RWPE2 (cell line): Measurements from ENCODE around the gene SNAP91.

ENCODE experiments used
- ATAC-seq: fragments of 200-7000 bp; cut with Tn5 transposase; 3 replicates; pipeline ENCODE4 v1.9.1; 2021; ENCODE audit warnings: low read depth
- DNase-seq: peaks from one replicate; pipeline ENCODE4 v3.0.0-alpha.2; 2020; ENCODE audit warnings: low spot score
- H3K27ac ChIP-seq: fragments of 450-650 bp; 2 replicates; pipeline ENCODE4 v1.5.1; 2017; ENCODE audit warnings: mild to moderate bottlenecking; ENCODE audit not compliant: poor library complexity, severe bottlenecking
- H3K27me3 ChIP-seq: fragments of 250-450 bp; sonication (Bioruptor Pico); 2 replicates; pipeline ENCODE4 v1.5.1; 2021; ENCODE audit warnings: mild to moderate bottlenecking, moderate library complexity; ENCODE audit not compliant: insufficient read depth, poor library complexity, severe bottlenecking
- H3K36me3 ChIP-seq: fragments of 250-450 bp; sonication (Bioruptor Pico); 2 replicates; pipeline ENCODE4 v1.5.1; 2020; ENCODE audit warnings: low read depth, mild to moderate bottlenecking, moderate library complexity
- H3K4me1 ChIP-seq: fragments of 250-450 bp; sonication (Bioruptor Pico); 2 replicates; pipeline ENCODE4 v1.5.1; 2021; ENCODE audit warnings: mild to moderate bottlenecking, moderate library complexity; ENCODE audit not compliant: insufficient read depth, poor library complexity, severe bottlenecking
- H3K4me3 ChIP-seq: fragments of 250-450 bp; sonication (Bioruptor Pico); 2 replicates; pipeline ENCODE4 v1.5.1; 2021; ENCODE audit warnings: mild to moderate bottlenecking, moderate library complexity; ENCODE audit not compliant: severe bottlenecking
- H3K9me3 ChIP-seq: fragments of 250-450 bp; sonication (Bioruptor Pico); 2 replicates; pipeline ENCODE4 v1.5.1; 2021; ENCODE audit warnings: mild to moderate bottlenecking, moderate library complexity; ENCODE audit not compliant: severe bottlenecking
- TF ChIP-seq, protein P1 (sequence below): fragments of 450-650 bp; IDR thresholded peaks from one replicate; pipeline ENCODE4 v1.5.1; 2017; ENCODE audit warnings: mild to moderate bottlenecking, moderate library complexity; ENCODE audit not compliant: poor library complexity, severe bottlenecking

Gene SNAP91

DNA sequence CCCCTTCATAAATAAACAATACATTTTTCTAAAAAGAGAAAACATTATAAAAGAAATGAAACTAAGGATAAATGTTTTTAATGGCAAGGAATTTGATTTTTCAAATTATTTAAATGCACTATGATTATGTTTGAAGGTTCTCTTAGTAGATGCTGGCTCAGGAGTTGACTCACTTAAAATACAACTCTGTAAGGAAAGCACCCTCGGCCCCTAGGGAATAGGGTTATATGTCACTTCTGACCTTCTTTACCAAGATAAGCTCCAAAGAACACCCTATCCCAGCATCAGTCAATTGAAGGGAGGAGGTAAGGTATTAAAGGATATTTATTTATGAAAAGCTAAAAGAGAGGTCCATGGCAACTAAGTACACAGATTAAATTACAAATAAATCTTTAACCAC is 6.8 kb downstream of the SNAP91 start:
- H3K27ac ChIP-seq, result no peak overlapping the region
- TF ChIP-seq, protein P1, sequence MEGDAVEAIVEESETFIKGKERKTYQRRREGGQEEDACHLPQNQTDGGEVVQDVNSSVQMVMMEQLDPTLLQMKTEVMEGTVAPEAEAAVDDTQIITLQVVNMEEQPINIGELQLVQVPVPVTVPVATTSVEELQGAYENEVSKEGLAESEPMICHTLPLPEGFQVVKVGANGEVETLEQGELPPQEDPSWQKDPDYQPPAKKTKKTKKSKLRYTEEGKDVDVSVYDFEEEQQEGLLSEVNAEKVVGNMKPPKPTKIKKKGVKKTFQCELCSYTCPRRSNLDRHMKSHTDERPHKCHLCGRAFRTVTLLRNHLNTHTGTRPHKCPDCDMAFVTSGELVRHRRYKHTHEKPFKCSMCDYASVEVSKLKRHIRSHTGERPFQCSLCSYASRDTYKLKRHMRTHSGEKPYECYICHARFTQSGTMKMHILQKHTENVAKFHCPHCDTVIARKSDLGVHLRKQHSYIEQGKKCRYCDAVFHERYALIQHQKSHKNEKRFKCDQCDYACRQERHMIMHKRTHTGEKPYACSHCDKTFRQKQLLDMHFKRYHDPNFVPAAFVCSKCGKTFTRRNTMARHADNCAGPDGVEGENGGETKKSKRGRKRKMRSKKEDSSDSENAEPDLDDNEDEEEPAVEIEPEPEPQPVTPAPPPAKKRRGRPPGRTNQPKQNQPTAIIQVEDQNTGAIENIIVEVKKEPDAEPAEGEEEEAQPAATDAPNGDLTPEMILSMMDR, result no peak
- DNase-seq, result no peak
- peaks cover 2% of the 10 kb centered on the region for H3K9me3 ChIP-seq
- peaks cover 38% of the 10 kb centered on the region for H3K27me3 ChIP-seq
- no peaks in the 10 kb centered on the region for H3K36me3 ChIP-seq
- no peak for ATAC-seq
- H3K4me1 ChIP-seq, result no peaks in the 10 kb centered on the region
- H3K4me3 ChIP-seq, result no peak overlapping the region

DNA sequence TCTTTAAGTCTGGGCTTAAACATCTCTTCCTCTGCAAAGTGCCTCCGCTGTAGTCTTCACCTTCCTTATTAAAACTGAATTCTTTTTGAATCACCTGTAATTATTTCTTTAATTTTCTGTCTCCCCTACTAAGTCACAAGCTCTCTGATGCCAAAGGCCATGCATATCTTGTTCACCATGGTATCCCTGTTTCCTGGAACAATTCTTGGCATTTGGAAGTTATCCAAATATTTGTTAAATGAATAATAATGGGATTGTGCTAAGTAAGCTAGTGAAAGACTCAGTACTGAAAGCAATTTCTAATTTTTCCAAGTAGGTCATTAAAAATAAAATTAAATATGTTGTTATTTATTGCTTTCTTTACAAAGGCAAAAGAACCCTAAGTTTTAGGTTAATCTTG is 12.2 kb downstream of the SNAP91 start:
- DNase-seq (no peak), ATAC-seq (peak; percentile 79)
- no peak overlapping the region for H3K4me3 ChIP-seq
- peaks cover 13% of the 10 kb centered on the region for H3K27me3 ChIP-seq
- TF ChIP-seq, protein P1, result no peak
- no peak overlapping the region for H3K27ac ChIP-seq
- H3K36me3 ChIP-seq, result no peaks in the 10 kb centered on the region
- peaks cover 3% of the 10 kb centered on the region for H3K4me1 ChIP-seq
- no peaks in the 10 kb centered on the region for H3K9me3 ChIP-seq

DNA sequence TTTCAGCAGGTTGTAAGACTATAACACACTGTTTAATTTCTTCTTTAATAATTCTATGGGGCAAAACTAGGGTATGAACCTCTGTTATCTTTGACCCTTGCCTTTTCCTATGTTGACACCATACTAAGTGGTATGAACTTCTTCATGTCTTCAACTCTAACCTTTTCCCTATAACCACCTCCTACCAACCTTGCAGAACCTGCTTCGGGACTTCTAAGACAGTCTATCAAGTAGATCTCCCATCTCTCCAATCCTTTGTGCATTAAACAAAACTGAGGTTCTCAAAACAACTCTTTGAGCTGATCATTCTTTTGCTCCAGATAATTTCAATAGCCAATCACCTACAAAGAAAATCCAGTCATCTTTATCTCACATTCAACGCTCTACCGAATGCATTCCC is 23.4 kb downstream of the SNAP91 start:
- Histone ChIP-seq H3K27me3 (no peaks in the 10 kb centered on the region), H3K4me3 (no peak overlapping the region), H3K36me3 (no peaks in the 10 kb centered on the region), H3K27ac (no peak overlapping the region), H3K9me3 (no peaks in the 10 kb centered on the region), H3K4me1 (no peaks in the 10 kb centered on the region)
- TF ChIP-seq, protein P1, result no peak
- ATAC-seq (no peak), DNase-seq (no peak)

DNA sequence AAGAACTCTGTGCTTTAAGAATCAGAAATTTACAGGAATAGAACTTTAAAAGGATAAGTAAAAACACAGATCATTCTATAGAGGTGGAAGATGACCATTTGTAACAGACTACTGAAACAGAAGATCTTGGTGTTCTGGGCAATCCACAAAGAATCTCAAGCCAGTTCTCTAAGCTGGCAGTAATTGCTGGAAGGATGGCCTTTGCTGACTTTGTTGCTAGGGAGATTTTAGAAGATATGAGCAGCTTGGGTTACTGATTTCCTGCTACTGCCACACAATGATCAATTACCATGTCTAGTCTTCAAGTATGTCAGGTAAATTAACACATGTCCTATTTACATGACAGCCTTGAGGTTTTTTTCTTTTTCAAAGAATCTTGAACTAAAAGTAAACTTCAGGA is 31.1 kb downstream of the SNAP91 start:
- TF ChIP-seq, protein P1, result no peak
- Histone ChIP-seq H3K4me3 (no peak overlapping the region), H3K36me3 (no peaks in the 10 kb centered on the region), H3K27ac (no peak overlapping the region), H3K4me1 (no peaks in the 10 kb centered on the region), H3K27me3 (peaks cover 6% of the 10 kb centered on the region), H3K9me3 (no peaks in the 10 kb centered on the region)
- ATAC-seq, result no peak
- no peak for DNase-seq

DNA sequence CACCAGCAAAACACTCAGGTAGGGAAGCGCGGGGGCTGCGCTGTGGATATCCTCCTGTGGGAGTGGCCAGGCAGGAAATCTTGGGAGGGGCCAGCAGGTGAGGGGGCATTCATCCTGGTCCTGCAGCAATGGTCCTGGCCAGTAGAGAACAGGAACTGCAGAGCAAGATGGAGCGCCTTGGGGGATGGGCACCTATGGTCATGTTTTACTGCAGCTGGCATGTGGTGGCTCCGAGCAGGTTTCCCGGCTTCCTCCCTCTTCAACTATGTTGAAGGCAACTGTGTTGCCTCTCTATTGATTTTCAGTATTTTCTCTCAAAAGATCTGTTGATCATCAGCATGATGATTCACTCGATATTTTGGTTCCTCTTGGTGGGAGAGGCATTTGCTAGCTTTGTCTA is 70.9 kb downstream of the SNAP91 start:
- no peak for ATAC-seq
- DNase-seq, result no peak
- Histone ChIP-seq H3K4me1 (no peaks in the 10 kb centered on the region), H3K9me3 (no peaks in the 10 kb centered on the region), H3K36me3 (no peaks in the 10 kb centered on the region), H3K4me3 (no peak overlapping the region), H3K27me3 (no peaks in the 10 kb centered on the region), H3K27ac (no peak overlapping the region)
- TF ChIP-seq, protein P1, result no peak
